AG08396 (cell line): ENCODE data around the gene RAD50.
"Not testable (repeated sequence)": the region's sequence is repeated elsewhere in the genome, so short reads cannot be mapped to it uniquely, and the experiment has no call there.

ENCODE experiments used
- DNase-seq: peaks from one replicate; pipeline ENCODE4 v3.0.0; 2012; ENCODE audit warnings: low spot score, mixed read lengths

RAD50 gene

GRCh38 chr5:132675936-132676689 is 119.3 kb downstream of the RAD50 start:
- no peak for DNase-seq

- DNase-seq = peak; percentile 95
Measured at GRCh38 chr5:132677191-132677590, 120.4 kb downstream of the RAD50 start.

- DNase-seq = no peak
Measured at GRCh38 chr5:132677682-132678400, 121.1 kb downstream of the RAD50 start.

- no peak for DNase-seq
Measured at GRCh38 chr5:132678735-132679134, 122.0 kb downstream of the RAD50 start.

GRCh38 chr5:132679166-132679565 is 122.4 kb downstream of the RAD50 start:
- no peak for DNase-seq

GRCh38 chr5:132679717-132680380 is 123.1 kb downstream of the RAD50 start:
- DNase-seq = no peak

- no peak for DNase-seq
Measured at GRCh38 chr5:132680780-132681475, 124.2 kb downstream of the RAD50 start.

GRCh38 chr5:132681476-132681831 is 124.7 kb downstream of the RAD50 start:
- DNase-seq = no peak

- DNase-seq = no peak
Measured at GRCh38 chr5:132681983-132682382, 125.2 kb downstream of the RAD50 start.

- no peak for DNase-seq
Measured at GRCh38 chr5:132684491-132684890, 127.7 kb downstream of the RAD50 start.

- DNase-seq = no peak
Measured at GRCh38 chr5:132684922-132685720, 128.3 kb downstream of the RAD50 start.

GRCh38 chr5:132686193-132686592 is 129.4 kb downstream of the RAD50 start:
- no peak for DNase-seq

GRCh38 chr5:132687995-132688394 is 131.2 kb downstream of the RAD50 start:
- DNase-seq = no peak

GRCh38 chr5:132688536-132689339 is 132.0 kb downstream of the RAD50 start:
- no peak for DNase-seq

GRCh38 chr5:132689513-132689912 is 132.7 kb downstream of the RAD50 start:
- no peak for DNase-seq

- DNase-seq = no peak
Measured at GRCh38 chr5:132690156-132690555, 133.4 kb downstream of the RAD50 start.

- DNase-seq = not testable (repeated sequence)
Measured at GRCh38 chr5:132691755-132692631, 135.2 kb downstream of the RAD50 start.

- DNase-seq = no peak
Measured at GRCh38 chr5:132692632-132692967, 135.8 kb downstream of the RAD50 start.
